Loucy (cell line): Measurements from ENCODE around the gene MCF2L.

ENCODE experiments used
- H2AFZ ChIP-seq: fragments of 200-600 bp; sonication (generic); 2 replicates; pipeline ENCODE4 v1.6.0; 2016; ENCODE audit warnings: antibody characterized with exemption, mild to moderate bottlenecking, low read length, moderate library complexity
- H3F3A ChIP-seq: fragments of 200-600 bp; 2 replicates; pipeline ENCODE4 v1.6.0; 2016; ENCODE audit warnings: antibody characterized with exemption, low read depth, mild to moderate bottlenecking
- H3K27me3 ChIP-seq: fragments of 200-600 bp; sonication (generic); 2 replicates; pipeline ENCODE4 v1.6.1; 2014; ENCODE audit warnings: low read length, mild to moderate bottlenecking; ENCODE audit not compliant: insufficient read depth, poor library complexity, severe bottlenecking
- H3K36me3 ChIP-seq: fragments of 200-600 bp; sonication (generic); 2 replicates; pipeline ENCODE4 v1.6.1; 2016; ENCODE audit warnings: low read length; ENCODE audit not compliant: insufficient read depth
- H3K4me1 ChIP-seq: fragments of 200-600 bp; sonication (generic); 2 replicates; pipeline ENCODE4 v1.5.1; 2014; ENCODE audit warnings: low read length, mild to moderate bottlenecking; ENCODE audit not compliant: insufficient read depth, poor library complexity, severe bottlenecking
- H3K4me2 ChIP-seq: fragments of 200-600 bp; sonication (generic); 2 replicates; pipeline ENCODE4 v1.6.0; 2014; ENCODE audit warnings: antibody characterized with exemption, low read length, low read depth, mild to moderate bottlenecking; ENCODE audit not compliant: poor library complexity, severe bottlenecking
- H3K4me3 ChIP-seq: fragments of 200-600 bp; sonication (generic); 2 replicates; pipeline ENCODE4 v1.5.1; 2014; ENCODE audit warnings: low read length, mild to moderate bottlenecking, mixed read lengths; ENCODE audit not compliant: poor library complexity, severe bottlenecking
- H3K79me2 ChIP-seq: fragments of 200-600 bp; sonication (generic); 2 replicates; pipeline ENCODE4 v1.6.1; 2014; ENCODE audit warnings: low read length; ENCODE audit not compliant: insufficient read depth
- H3K9ac ChIP-seq: fragments of 200-600 bp; sonication (generic); 2 replicates; pipeline ENCODE4 v1.6.0; 2014; ENCODE audit warnings: mild to moderate bottlenecking, low read depth, low read length, moderate library complexity; ENCODE audit not compliant: poor library complexity, severe bottlenecking
- H3K9me2 ChIP-seq: fragments of 200-600 bp; sonication (generic); replicated peaks from 2 replicates; pipeline ENCODE4 v1.6.1; 2016; ENCODE audit warnings: low read depth, low read length, mixed read lengths
- H3K9me3 ChIP-seq: fragments of 200-600 bp; sonication (generic); 2 replicates; pipeline ENCODE4 v1.6.1; 2014; ENCODE audit warnings: mild to moderate bottlenecking, antibody characterized with exemption, low read length, low read depth; ENCODE audit not compliant: insufficient read depth
- H4K20me1 ChIP-seq: fragments of 200-600 bp; sonication (generic); 2 replicates; pipeline ENCODE4 v1.6.0; 2014; ENCODE audit warnings: antibody characterized with exemption, low read length, mild to moderate bottlenecking; ENCODE audit not compliant: insufficient read depth, poor library complexity, severe bottlenecking
- EZH2phosphoT487 ChIP-seq: fragments of 200-600 bp; IDR thresholded peaks from 2 replicates; pipeline ENCODE4 v1.6.1; 2018; ENCODE audit warnings: antibody characterized with exemption, mild to moderate bottlenecking, moderate library complexity, borderline replicate concordance
- TF ChIP-seq, protein P1 (sequence below): fragments of 200-600 bp; sonication (generic); conservative IDR thresholded peaks from 2 replicates; pipeline ENCODE4 v1.5.1; 2014; ENCODE audit warnings: mild to moderate bottlenecking, antibody characterized with exemption, low read length

Gene MCF2L

DNA sequence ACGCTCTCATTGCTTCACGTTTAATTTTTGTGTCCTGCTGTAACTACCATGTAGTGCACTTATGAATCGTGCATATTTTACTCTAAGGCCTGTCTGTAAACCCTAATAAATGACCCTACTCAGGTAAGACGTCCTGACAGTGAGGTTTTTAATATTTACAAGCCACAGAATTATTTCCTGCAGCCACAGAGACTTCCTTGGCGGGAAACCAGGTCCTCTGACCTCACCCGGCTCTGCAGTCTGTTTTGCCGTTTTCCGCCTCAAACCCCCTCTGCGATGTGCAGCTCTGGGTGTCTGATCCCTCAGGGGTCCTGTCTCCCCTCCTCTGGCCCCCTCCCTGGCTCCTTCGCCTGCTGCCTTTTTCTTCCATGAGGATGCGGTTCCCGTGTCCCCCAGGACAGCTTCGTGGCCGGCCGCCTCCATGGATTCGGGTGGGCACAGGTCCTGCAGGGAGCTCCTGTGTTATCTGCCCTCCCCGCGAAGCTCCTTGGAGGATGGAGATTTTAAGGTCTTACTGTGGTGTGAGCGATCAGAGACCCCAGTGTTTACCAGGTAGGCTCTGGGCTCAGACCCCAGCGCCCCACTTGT is 66.3 kb downstream of the MCF2L start:
- Histone ChIP-seq H3K9ac (no peak overlapping the region), H3K9me3 (no peaks in the 10 kb centered on the region), H3K9me2 (no peaks in the 10 kb centered on the region), H3K36me3 (no peaks in the 10 kb centered on the region), H2AFZ (no peak overlapping the region), H3F3A (no peaks in the 10 kb centered on the region), H3K79me2 (no peaks in the 10 kb centered on the region), H3K4me1 (no peaks in the 10 kb centered on the region), H3K4me2 (no peak overlapping the region), H3K4me3 (no peak overlapping the region), H3K27me3 (no peaks in the 10 kb centered on the region), H4K20me1 (no peaks in the 10 kb centered on the region)
- TF ChIP-seq EZH2phosphoT487 = no peak

DNA sequence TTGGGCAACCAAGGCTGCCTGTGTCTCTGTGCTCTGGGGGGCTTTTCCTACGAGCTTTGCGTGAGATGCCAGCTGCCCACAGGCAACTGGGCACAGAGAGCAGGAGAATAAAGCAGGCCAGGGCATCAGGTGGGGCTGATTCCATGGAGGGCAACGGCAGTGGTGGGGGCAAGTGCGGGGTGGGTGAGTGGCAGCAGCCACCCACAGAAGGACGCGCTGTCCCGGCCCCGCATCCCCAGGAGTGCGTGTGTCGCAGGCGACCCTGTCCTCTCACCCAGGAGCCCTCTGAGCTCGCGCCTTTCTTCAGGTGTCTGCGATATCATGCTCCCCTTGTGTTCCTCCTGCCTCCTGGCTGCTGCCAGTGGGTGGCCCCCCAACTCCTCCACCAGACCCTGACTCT is 67.4 kb downstream of the MCF2L start:
- Histone ChIP-seq H3K4me2 (no peak overlapping the region), H3K27me3 (no peaks in the 10 kb centered on the region)

GRCh38 chr13:113040031-113040430 is 71.0 kb downstream of the MCF2L start:
- no peaks in the 10 kb centered on the region for H3K79me2 ChIP-seq
- H3K27me3 ChIP-seq = no peaks in the 10 kb centered on the region
- H4K20me1 ChIP-seq = no peaks in the 10 kb centered on the region
- H3K9me2 ChIP-seq = no peaks in the 10 kb centered on the region
- H3K9me3 ChIP-seq = no peaks in the 10 kb centered on the region
- H3F3A ChIP-seq = no peaks in the 10 kb centered on the region
- no peak overlapping the region for H3K4me2 ChIP-seq
- H3K36me3 ChIP-seq = no peaks in the 10 kb centered on the region
- no peaks in the 10 kb centered on the region for H3K4me1 ChIP-seq
- TF ChIP-seq, protein P1, sequence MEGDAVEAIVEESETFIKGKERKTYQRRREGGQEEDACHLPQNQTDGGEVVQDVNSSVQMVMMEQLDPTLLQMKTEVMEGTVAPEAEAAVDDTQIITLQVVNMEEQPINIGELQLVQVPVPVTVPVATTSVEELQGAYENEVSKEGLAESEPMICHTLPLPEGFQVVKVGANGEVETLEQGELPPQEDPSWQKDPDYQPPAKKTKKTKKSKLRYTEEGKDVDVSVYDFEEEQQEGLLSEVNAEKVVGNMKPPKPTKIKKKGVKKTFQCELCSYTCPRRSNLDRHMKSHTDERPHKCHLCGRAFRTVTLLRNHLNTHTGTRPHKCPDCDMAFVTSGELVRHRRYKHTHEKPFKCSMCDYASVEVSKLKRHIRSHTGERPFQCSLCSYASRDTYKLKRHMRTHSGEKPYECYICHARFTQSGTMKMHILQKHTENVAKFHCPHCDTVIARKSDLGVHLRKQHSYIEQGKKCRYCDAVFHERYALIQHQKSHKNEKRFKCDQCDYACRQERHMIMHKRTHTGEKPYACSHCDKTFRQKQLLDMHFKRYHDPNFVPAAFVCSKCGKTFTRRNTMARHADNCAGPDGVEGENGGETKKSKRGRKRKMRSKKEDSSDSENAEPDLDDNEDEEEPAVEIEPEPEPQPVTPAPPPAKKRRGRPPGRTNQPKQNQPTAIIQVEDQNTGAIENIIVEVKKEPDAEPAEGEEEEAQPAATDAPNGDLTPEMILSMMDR = no peak
- TF ChIP-seq EZH2phosphoT487 = no peak
- H2AFZ ChIP-seq = no peak overlapping the region
- no peak overlapping the region for H3K9ac ChIP-seq
- no peak overlapping the region for H3K4me3 ChIP-seq

More for the DNA sequence above, 67.4 kb downstream of the MCF2L start:
- Histone ChIP-seq H3K36me3 (no peaks in the 10 kb centered on the region), H3K9me3 (no peaks in the 10 kb centered on the region), H3K4me3 (no peak overlapping the region), H3K9me2 (no peaks in the 10 kb centered on the region), H3F3A (no peaks in the 10 kb centered on the region), H3K9ac (no peak overlapping the region), H2AFZ (no peak overlapping the region), H3K79me2 (no peaks in the 10 kb centered on the region), H4K20me1 (no peaks in the 10 kb centered on the region), H3K4me1 (no peaks in the 10 kb centered on the region)
- no peak for TF ChIP-seq EZH2phosphoT487
- TF ChIP-seq, protein P1 = no peak
